Stimulated activated CD4-positive, alpha-beta T cell treated with anti-CD3 and anti-CD28 coated beads, TNF-alpha, amount 100 ng/mL, for 1 hour (primary cell): ENCODE measurements around the gene LDLRAD4.
"Not testable (repeated sequence)": the region's sequence is repeated elsewhere in the genome, so short reads cannot be mapped to it uniquely, and the experiment has no call there.

ENCODE experiments used
- DNase-seq, 3 donors: peaks; one replicate each; pipeline ENCODE4 v3.0.0-alpha.2; 2020; ENCODE audit warnings: low read depth in 3 of 3, low spot score in 1 of 3

Gene LDLRAD4

DNA sequence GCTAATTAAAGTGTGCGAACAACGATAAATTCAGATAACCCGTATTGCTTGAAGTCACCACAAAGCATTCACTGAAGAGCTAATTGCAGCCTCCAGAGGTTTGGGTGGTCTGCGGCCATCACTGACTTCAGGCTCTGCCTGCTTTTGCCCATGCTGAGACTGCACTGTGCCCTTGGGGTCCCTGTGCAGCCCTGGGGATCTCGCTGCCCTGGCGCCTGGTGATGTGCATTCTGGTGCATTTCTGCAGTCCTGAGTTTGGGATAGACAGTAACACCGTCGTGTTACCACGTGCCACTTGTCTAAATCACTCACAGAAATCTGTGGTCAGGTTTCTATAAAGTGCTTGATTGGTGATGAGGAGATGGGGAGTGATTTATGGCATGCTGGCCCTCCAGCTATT, 27.6 kb downstream of the LDLRAD4 start:
- DNase-seq = no peak

DNA sequence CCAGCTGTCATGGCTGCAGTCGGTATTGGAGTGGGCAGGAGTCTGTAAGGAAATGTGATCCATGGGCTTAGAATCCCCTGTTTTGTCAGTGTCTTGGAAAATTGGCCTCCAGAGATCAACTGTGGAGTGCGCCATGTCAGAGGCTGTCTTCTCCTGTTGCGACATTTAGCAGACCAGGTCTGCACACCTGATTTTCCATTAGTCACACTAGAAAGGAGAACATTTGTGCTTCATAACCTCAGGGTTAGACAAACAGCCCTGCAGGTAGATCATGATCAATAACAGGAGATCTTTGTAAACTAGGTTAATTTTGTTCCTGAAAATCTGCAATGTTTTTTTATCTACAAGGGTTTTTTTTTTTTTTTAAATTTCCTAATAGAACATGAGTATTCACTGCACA, 28.0 kb downstream of the LDLRAD4 start:
- no peak for DNase-seq

DNA sequence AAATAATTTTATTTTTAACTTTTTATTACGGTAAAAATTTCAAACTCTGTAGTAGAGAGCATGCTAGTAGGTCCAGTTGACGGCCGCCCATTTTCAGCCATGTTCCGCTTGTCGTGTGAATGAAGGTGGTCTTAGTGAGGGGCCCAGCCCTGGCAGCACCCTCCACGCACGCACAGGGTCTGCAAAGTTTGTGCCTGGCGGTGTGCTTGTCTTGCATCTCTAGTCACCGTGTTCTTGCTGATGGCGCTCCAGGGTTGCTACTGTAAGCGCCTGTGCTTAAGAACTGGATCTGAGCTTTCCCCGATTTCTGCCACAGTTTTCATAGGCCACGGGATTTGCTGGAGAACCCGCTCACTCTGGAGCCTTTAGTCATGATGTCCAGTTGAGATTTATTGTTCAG, 28.9 kb downstream of the LDLRAD4 start:
- no peak for DNase-seq

DNA sequence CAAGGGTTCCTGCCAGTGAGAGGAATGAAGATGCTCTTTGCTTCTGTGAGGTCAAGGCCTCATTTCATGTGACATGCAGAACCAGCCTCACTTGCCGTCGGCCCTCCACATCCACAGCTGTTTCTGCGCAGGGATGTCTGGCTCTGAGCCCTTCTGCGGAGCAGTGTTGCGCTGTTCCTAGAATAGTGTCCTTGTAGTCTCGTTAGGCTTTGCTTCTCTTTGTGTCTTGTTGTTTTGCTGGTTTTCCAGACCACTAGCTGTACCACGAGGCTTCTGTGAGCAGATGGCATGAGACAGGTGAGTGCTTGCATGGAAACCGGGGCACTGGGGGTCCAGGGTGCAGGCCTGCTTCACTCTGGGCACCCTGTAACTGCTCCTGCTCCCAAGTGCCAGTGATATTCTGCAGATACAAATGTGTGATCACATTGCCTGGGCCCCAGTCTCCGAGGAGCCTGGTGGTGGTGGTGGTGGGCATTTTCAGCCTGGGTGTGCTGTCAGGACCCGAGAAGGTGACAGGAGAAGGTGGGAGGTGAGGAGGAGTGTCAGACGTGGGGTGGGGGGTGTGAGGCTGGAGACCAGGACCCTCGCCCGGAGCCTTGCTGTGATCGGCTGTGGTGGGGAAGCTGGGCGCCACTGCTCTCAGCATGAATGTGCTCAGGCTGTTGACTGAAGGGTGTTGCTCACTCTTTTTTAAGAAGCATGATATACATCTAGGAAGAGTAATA, 34.3 kb downstream of the LDLRAD4 start:
- no peak for DNase-seq

DNA sequence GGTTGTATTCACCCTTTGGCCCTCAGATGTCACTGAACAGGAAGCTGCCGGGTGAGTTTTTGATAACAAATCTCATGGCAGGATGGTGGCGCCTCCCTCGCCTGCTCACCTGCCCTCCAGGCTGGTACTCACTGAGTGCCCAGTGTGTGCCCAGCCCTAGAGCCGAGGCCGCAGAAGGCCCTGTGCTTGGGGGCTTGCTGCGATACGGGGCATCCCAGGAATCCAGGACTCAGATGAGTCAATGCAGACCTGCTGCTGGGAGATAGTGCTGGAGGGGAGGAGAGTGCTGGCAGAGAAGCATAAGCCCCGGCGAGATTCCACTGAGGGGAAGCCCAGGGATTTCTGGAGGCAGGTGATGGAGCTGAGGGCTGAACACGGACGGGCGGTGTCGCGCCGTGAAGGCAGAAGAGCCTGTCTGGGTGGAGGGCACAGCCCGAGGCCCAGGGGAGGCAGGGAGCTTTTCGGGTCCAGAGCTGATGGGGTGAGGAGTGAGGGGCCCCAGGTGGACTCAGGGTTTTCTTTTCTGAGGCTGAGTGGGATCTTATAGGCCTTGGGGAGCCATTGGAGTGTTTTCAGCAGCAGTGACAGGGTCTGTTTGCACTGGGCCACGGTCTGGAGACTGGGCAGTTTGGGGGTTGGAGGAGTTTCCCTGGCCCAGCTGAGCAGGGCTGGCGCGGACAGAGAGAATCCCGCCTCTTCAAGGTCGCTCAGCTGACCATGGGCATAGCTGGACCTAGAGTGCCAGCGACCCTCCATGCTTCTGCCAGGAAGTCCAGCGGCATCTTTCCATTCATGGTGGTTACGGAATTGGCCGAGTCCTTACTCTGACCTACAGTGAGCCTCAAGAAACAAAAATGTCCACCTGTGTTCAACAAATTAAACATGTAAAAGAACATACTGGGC, 35.5 kb downstream of the LDLRAD4 start:
- DNase-seq = no peak

DNA sequence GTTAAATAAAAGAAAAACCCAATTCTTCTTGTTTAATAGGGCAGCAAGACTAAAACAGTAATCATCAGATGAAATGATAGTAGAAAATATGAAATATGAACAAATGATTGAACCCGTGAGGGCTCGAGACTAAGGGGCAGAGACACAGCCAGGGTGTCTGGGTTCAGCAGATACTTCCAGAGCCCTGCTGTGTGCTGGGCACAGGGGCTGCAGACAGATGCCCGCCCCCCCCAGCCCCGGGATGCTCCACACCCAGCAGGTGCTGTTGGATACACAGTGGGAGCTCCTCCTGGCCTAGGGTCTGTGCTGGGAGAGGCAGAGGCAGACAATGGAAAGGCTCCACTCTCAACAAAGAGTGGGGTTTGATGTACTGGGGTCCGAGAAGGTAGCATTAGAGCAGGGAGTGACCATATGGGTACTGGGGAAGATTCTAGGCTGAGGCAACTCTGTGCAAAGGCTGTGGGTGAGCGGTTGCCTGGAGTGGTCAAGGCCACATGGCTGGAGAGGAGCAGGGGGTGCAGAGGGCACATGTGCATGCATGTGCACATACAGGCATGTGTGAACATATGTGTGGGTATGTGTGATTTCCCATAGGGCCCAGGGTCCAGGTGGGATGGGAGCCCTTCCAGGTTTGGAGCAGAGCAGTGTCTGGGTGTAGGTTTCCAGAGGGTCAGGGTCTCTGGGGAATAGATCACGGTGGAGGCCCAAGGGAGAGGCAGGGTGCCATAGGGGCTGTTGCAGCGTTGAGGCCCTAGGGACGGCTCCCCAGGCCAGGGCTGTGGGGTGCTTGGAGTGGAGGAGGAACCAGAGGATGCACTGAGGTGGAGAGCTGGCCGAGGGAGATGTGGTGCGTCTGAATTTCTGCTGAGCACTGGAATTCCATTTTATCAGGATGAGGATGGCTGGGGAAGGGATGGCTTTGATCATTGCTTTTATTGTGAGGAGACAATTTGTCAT, 36.7 kb downstream of the LDLRAD4 start:
- no peak for DNase-seq

DNA sequence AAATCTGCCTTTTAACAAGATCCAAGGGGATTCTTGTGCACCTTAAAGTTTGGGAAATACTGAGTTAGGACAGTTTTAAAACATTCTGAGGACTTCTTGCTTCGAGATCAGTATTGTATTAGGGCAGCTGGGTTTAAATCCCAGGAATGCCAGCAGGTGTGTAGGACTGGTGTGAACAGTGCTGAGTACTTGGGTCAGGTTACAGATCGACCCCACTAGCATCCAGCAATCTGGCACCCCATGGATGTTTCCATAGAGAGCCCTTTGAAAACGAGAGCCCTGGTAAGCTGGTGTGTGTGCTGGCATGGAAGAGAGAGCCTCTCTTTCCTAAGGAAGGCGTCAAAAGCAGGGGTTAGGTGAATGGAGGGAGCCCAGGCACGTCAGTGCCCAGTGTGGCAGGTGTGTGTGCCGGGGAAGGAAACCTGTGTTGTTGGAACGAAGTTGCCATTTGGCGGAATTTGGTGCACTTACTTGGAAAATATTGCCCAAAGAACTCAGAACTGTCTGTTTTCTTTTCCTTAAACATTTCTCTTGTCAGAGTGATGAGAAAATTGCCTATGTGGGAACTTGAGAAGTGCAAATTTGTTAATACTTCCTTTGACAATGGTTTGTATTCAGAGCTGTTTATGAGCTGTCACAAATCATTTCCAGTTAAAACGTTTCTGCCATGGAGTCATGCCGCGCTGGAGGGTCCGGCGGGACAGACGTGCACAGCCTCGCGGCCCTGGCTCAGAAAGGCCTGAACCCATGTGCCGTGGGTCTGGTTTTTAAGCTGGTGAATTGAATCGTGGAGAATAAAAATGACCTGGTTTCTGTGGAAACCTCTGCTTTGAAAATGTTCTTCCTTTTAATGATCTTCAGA, 38.1 kb downstream of the LDLRAD4 start:
- DNase-seq = no peak

DNA sequence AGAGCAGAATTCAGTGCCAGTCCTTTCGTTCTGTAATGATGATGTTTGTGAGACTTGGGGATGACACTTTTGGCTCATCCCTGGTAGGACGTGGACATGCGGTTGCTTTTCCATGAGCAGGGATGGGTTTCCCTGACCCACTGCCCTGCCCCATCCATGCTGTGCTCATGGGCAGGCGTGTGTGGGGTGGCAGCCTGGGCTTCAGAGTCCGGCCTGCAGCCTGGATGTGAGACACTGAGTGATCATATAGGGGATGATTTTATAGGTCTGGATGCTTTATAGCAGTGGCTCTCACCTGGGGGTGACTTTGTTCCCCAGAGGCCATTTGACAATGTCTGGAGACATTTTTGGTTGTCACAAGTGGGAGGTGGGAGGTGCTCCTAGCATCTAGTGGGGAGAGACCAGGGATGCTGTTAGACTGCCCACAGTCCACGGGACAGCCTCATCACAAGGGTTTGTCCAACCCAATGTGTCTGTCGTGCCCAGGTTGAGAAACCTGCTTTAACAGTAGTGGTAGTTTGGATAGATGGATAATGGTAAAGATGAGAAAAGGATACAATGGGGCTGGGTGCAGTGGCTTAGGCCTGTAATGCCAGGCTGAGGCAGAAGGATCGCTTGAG, 38.9 kb downstream of the LDLRAD4 start:
- DNase-seq = no peak

DNA sequence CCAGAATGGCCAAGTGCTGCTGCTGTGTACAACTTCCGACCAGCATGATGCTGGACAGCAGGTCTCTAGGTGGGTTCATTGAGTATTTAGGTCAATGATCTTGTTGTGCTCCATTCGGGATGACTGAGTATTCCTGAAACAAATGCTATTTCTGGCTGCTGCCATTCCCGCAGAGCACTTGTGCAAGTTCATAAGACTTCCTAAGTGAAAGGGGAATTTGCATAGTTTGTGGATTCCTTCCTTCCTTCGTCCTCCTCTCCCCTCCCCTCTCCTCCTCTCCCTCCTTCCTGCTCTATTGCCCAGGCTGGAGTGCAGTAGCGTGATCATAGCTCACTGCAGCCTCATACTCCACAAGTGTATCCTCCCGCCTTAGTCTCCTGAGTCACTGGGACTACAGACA, 40.4 kb downstream of the LDLRAD4 start:
- DNase-seq = no peak

DNA sequence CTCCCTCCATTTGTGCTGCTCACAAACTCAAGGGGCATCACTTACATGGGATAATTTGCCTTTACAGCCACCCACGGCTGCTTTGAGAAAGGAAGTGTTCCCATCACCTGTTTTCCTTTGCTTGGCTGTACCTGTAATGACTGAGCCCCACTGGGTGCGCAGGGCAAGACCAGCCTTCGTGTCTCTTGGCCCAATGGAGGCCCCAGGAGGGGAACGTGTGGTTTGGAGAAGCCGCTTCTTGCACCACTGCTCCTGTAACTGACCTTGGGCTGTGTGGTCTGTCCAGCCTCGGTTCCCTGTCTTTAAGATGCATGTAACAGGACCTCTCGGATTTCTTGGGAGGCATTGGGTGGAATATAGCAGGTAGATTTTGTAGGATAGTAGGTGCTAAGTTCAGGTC, 41.1 kb downstream of the LDLRAD4 start:
- DNase-seq = no peak

DNA sequence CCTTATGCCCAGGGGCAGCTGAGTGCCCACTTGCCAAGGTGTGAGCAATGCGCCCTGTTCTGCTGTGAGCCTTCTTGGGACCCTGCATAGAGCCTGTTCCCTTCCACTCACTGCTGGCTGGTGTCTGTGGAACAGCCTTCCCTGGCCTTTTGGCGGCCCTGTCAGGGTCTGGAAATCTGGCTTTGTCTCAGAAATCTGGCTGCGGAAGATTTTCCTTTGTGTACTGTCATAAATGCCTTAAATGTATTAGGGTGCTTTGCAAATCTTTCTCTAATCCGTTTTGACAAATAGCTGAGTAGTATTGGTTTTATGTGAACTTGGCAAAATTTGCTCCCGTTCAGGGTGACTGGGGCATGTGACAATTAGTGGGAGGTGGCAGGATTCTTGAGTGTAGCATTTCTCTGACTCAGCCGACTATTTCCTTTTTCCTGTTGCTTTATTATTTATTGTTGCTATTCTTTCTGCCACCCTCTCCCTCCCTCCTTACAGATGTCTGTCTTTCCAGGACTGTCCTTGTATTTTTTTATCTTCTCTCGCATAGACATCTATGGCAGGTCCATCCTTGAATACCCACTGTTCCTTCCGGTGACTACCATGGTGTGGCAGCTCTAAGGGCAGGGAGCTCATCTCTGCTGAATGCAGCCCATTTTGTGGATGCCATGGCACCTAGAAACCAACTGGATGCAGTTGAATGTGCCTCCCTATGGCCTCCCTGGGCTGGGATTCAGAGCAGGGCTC, 41.8 kb downstream of the LDLRAD4 start:
- no peak for DNase-seq

DNA sequence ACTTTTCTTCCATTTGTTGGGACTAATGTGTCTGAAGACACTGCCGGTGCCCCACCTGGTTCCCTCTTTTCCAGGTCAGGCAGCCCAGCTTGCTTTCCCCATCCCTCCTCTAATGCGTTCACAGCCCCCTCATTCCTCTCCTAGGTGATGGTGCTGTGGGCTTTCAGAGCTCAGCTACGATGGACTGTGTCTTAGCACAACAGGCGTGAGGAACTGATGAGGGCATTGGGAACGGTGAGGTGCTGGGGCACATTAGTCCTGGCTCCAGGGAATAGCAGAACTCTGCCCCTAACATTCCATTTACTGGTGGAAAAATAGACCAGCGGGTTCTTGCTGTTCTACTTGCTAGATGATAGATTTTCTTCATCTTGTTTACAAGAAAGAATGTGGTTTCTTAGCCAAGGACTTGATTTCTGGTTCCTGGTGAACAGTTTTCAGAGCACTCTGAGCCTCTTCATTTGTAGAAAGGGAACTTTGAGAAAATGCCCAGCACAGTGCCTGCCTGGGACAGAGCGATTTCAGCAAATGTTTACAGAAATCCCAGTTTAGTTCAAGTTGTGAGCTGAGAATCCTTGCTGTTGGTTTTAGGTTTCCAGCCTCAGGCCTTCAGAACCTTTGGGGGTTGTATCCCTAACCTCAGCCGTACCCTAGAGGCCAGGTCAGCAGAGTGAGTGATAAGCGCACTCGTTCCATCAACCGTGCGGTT, 42.5 kb downstream of the LDLRAD4 start:
- no peak for DNase-seq

DNA sequence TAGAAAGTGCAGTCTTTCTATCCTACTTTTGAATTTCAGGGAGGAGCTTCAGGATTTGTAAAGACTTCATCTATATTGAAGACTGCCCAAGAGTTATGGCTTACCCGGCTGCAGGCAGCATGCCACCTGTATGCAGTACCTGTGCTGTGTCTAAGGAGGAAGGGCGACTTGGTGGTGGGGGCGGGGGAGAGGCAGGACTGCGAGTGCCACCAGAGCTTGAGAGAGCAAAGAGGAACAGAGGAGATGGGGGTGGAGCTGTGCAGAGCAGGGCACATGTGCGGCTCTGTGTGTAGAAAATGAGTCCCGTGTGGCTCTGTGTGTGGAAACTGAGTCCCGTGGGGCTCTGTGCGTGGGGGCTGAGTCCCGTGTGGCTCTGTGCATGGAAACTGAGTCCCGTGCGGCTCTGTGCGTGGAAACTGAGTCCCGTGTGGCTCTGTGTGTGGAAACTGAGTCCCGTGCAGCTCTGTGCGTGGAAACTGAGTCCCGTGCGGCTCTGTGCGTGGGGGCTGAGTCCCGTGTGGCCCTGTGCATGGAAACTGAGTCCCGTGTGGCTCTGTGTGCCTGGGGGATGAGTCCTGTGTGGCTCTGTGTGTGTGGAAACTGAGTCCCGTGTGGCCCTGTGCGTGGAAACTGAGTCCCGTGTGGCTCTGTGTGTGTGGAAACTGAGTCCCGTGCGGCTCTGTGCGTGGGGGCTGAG, 43.2 kb downstream of the LDLRAD4 start:
- no peak for DNase-seq

DNA sequence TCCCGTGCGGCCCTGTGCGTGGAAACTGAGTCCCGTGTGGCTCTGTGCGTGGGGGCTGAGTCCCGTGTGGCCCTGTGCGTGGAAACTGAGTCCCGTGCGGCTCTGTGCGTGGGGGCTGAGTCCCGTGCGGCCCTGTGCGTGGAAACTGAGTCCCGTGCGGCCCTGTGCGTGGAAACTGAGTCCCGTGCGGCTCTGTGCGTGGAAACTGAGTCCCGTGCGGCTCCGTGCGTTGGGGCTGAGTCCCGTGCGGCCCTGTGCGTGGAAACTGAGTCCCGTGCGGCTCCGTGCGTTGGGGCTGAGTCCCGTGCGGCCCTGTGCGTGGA, 43.8 kb downstream of the LDLRAD4 start:
- not testable (repeated sequence) for DNase-seq

DNA sequence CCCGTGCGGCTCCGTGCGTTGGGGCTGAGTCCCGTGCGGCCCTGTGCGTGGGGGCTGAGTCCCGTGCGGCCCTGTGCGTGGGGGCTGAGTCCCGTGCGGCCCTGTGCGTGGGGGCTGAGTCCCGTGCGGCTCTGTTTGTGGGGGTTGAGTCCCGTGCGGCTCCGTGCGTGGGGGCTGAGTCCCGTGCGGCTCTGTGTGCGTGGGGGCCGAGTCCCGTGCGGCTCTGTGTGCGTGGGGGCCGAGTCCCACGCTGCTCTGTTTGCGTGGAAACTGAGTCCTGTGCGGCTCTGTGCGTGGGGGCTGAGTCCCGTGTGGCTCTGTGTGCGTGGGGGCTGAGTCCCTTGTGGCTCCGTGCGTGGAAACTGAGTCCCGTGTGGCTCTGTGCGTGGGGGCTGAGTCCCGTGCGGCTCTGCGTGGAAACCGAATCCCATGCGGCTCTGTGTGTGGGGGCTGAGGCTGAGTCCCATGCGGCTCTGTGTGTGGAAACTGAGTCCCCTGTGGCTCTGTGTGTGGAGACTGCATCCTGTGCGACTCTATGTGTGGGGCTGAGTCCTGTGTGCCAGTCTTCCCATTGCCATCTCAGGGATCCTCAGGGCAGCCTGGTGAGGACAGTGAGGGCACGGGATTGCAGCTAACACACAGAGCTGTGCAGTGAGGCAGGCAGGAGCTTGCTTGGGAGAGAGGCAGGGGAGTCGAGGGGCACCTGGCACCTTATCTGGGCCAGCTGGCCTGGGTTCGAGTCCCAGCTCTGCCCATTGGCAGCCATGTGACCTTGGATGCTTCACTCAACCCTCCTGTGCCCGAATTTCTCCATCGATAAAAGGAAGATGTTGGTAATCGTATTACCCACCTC, 44.5 kb downstream of the LDLRAD4 start:
- no peak for DNase-seq

DNA sequence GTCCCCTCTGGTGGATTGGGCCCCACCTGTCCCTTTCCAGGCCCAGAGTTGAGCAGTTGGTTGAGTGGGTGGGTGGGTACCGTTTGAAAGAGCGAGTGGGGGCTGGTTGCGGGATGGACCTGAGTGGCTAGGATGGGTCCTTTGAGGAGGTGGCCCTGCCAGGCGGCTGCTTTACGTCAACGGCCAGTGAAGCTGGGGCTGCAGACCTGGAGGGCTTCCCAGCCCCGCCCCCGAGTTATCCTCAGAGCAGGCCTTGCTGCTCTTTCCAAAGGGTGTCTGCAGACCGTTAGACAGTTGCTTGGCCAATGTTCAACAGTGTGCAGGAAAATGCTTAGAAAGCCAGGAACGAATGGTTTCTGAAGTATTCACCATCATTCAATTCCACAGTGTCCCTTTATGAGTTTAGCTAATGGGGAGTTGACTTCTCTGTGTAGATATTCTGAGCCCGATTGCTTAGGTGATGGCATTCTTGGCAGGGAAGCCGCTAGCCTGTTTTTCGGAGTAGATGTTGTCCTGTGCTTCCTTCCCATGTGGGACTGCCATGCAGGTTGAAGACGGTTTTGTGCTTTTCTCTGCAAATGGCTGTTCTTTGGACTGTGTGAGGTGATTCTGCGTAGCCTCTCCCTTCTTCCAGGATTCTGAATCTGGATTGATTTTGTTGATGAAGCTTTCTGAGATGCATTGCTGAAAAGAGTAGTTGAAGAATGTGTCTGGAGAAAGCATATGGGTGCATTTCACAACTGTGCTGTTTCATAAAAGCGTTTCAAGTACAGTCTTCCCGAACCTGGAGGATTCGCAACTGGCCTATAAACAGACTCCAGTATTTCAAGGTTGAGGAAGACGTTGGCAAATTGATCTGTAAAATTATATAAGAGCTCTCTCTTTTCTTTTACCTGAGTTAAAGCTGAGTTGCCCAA, 45.8 kb downstream of the LDLRAD4 start:
- no peak for DNase-seq
